SK-N-MC (cell line): Measurements from ENCODE around the gene OR4K17.
"Not testable (repeated sequence)": the region's sequence is repeated elsewhere in the genome, so short reads cannot be mapped to it uniquely, and the experiment has no call there.

Experiments used
- DNase-seq: peaks from one replicate; pipeline ENCODE4 v3.0.0-alpha.2; 2011; ENCODE audit warnings: low read depth, low spot score
- H3K27ac ChIP-seq: fragments of 200-600 bp; sonication (generic); 2 replicates; pipeline ENCODE4 v1.5.1; 2016; ENCODE audit warnings: mixed run types
- H3K36me3 ChIP-seq: fragments of 200-600 bp; sonication (generic); 2 replicates; pipeline ENCODE4 v1.6.1; 2017; ENCODE audit warnings: antibody characterized with exemption, low read length, mixed read lengths; ENCODE audit not compliant: insufficient read depth
- H3K4me3 ChIP-seq: fragments of 200-600 bp; sonication (generic); 2 replicates; pipeline ENCODE4 v1.5.1; 2016
- H3K9ac ChIP-seq: fragments of 200-600 bp; sonication (generic); 2 replicates; pipeline ENCODE4 v1.8.0; 2017; ENCODE audit warnings: mixed run types, mixed read lengths; ENCODE audit not compliant: insufficient read length
- H3K9me3 ChIP-seq: fragments of 200-600 bp; sonication (generic); 2 replicates; pipeline ENCODE4 v1.6.1; 2017; ENCODE audit warnings: low read depth, mild to moderate bottlenecking, antibody characterized with exemption, low read length, moderate library complexity, mixed read lengths
- EZH2 ChIP-seq: fragments of 200-600 bp; sonication (generic); IDR thresholded peaks from one replicate; pipeline ENCODE4 v1.6.1; 2017; ENCODE audit warnings: antibody characterized with exemption
- FOXP2 ChIP-seq: optimal IDR thresholded peaks from 2 replicates; pipeline ENCODE3; 2011; ENCODE audit warnings: mild to moderate bottlenecking, moderate library complexity; ENCODE audit not compliant: insufficient read depth; ENCODE audit errors: extremely low read length, control extremely low read depth
- POLR2AphosphoS5 ChIP-seq: IDR thresholded peaks from 2 replicates; pipeline ENCODE4 v1.6.1; 2012; ENCODE audit warnings: mild to moderate bottlenecking, low read depth, low read length, borderline replicate concordance

OR4K17 gene

GRCh38 chr14:20110438-20110837 lies at the start of gene OR4K17:
Gene OR4K17, plus strand, starts transcription at chr14:20110739. Its CDS starts 6,761 bp downstream, at chr14:20117500.
- H3K9ac ChIP-seq, result no peak within 1 kb of the TSS
- DNase-seq, result no peak
- H3K9me3 ChIP-seq, result no peaks in the 10 kb centered on the region
- H3K36me3 ChIP-seq, result no peaks in the 10 kb centered on the region
- H3K4me3 ChIP-seq, result no peak within 1 kb of the TSS
- no peak within 1 kb of the TSS for H3K27ac ChIP-seq
- TF ChIP-seq FOXP2 (no peak), POLR2AphosphoS5 (no peak), EZH2 (no peak)

GRCh38 chr14:20092050-20092449 lies 18.5 kb upstream of the OR4K17 start:
- DNase-seq, result no peak
- Histone ChIP-seq H3K9ac (no peak overlapping the region), H3K27ac (no peak overlapping the region), H3K36me3 (no peaks in the 10 kb centered on the region), H3K4me3 (no peak overlapping the region), H3K9me3 (no peaks in the 10 kb centered on the region)
- TF ChIP-seq EZH2 (no peak), FOXP2 (no peak), POLR2AphosphoS5 (no peak)

- Histone ChIP-seq H3K9me3 (no peaks in the 10 kb centered on the region), H3K36me3 (no peaks in the 10 kb centered on the region), H3K27ac (no peak overlapping the region), H3K9ac (no peak overlapping the region), H3K4me3 (no peak overlapping the region)
- TF ChIP-seq POLR2AphosphoS5, result no peak
- no peak for TF ChIP-seq FOXP2
- no peak for TF ChIP-seq EZH2
- DNase-seq, result no peak
Measured at GRCh38 chr14:20093442-20093841, 17.1 kb upstream of the OR4K17 start.

- not testable (repeated sequence) for H3K9me3 ChIP-seq, H3K36me3 ChIP-seq, H3K9ac ChIP-seq, H3K4me3 ChIP-seq, H3K27ac ChIP-seq, DNase-seq
Measured at GRCh38 chr14:20098926-20099770, 11.4 kb upstream of the OR4K17 start.

GRCh38 chr14:20112321-20112720 lies 1.8 kb downstream of the OR4K17 start:
- H3K27ac ChIP-seq, result no peak overlapping the region
- DNase-seq, result no peak
- no peaks in the 10 kb centered on the region for H3K36me3 ChIP-seq
- TF ChIP-seq EZH2, result no peak
- TF ChIP-seq FOXP2, result no peak
- TF ChIP-seq POLR2AphosphoS5, result no peak
- no peak overlapping the region for H3K4me3 ChIP-seq
- H3K9ac ChIP-seq, result no peak overlapping the region
- no peaks in the 10 kb centered on the region for H3K9me3 ChIP-seq

GRCh38 chr14:20116748-20117147 lies 6.2 kb downstream of the OR4K17 start:
- TF ChIP-seq EZH2 (no peak), POLR2AphosphoS5 (no peak), FOXP2 (no peak)
- no peak overlapping the region for H3K4me3 ChIP-seq
- no peaks in the 10 kb centered on the region for H3K9me3 ChIP-seq

GRCh38 chr14:20118795-20119194 lies 8.3 kb downstream of the OR4K17 start:
- DNase-seq, result no peak
- Histone ChIP-seq H3K4me3 (no peak overlapping the region), H3K9ac (no peak overlapping the region), H3K36me3 (no peaks in the 10 kb centered on the region), H3K27ac (no peak overlapping the region), H3K9me3 (no peaks in the 10 kb centered on the region)
- TF ChIP-seq POLR2AphosphoS5, result no peak
- no peak for TF ChIP-seq FOXP2
- no peak for TF ChIP-seq EZH2

More at GRCh38 chr14:20116748-20117147, 6.2 kb downstream of the OR4K17 start:
- Histone ChIP-seq H3K27ac (no peak overlapping the region), H3K9ac (no peak overlapping the region), H3K36me3 (no peaks in the 10 kb centered on the region)
- no peak for DNase-seq

GRCh38 chr14:20138520-20138919 lies 28.0 kb downstream of the OR4K17 start, which contains the start of gene OR4N5:
Gene OR4N5, plus strand, starts transcription at chr14:20138820. Its CDS starts 4,916 bp downstream, at chr14:20143736.
- H3K9ac ChIP-seq, result no peak within 1 kb of the TSS
- TF ChIP-seq POLR2AphosphoS5 (no peak), FOXP2 (no peak)
- no peaks in the 10 kb centered on the region for H3K9me3 ChIP-seq
- no peak for DNase-seq
- H3K36me3 ChIP-seq, result no peaks in the 10 kb centered on the region
- H3K27ac ChIP-seq, result no peak within 1 kb of the TSS
- no peak within 1 kb of the TSS for H3K4me3 ChIP-seq

GRCh38 chr14:20143911-20144310 lies 33.4 kb downstream of the OR4K17 start:
- TF ChIP-seq EZH2 (no peak), POLR2AphosphoS5 (no peak), FOXP2 (no peak)
- Histone ChIP-seq H3K27ac (no peak overlapping the region), H3K4me3 (no peak overlapping the region), H3K9ac (no peak overlapping the region), H3K9me3 (no peaks in the 10 kb centered on the region), H3K36me3 (no peaks in the 10 kb centered on the region)
- DNase-seq, result no peak
